COLO668 (cell line): Measurements from ENCODE around the gene MS4A13.
"Not testable (repeated sequence)": the region's sequence is repeated elsewhere in the genome, so short reads cannot be mapped to it uniquely, and the experiment has no call there.

Source experiments
- DNase-seq: peaks from one replicate; lab custom pipeline; 2025; ENCODE audit not compliant: unreplicated experiment; lab: John Stamatoyannopoulos, UW

MS4A13 gene

DNA sequence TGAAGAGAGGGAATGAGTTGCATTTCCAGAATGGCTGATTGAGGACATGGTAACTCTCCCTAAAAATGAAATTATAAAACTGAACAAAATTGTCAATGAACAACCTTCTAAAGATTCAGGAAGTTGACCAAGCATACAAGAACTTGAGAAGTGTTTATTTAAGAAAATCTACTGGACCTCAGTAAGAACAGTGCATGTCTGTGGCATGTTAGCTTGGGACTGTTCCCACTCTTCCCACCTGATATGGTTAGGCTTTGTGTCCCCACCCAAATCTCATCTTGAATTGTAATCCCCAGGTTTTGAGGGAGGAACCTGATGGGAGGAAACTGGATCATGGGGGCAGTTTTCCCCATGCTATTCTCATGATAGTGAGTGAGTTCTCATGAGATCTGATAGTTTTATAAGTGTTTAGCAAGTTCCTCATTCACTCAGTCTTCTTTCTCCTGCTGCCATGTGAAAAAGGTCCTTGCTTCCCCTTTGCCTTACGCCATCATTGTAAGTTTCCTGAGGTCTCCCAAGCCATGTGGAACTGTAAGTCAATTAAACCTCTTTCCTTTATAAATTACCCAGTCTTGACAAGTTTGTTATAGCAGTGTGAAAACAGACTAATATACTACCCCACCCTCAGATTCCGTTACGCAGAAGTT lies 15.4 kb downstream of the MS4A13 start:
- DNase-seq: no peak

- DNase-seq: not testable (repeated sequence)
Measured at GRCh38 chr11:60532383-60532782, 17.2 kb downstream of the MS4A13 start.

- DNase-seq: not testable (repeated sequence)
Measured at GRCh38 chr11:60538627-60539026, 23.4 kb downstream of the MS4A13 start.

- no peak for DNase-seq
Measured at GRCh38 chr11:60544077-60544476, 28.9 kb downstream of the MS4A13 start.

- no peak for DNase-seq
Measured at GRCh38 chr11:60561254-60561653, 46.1 kb downstream of the MS4A13 start.

DNA sequence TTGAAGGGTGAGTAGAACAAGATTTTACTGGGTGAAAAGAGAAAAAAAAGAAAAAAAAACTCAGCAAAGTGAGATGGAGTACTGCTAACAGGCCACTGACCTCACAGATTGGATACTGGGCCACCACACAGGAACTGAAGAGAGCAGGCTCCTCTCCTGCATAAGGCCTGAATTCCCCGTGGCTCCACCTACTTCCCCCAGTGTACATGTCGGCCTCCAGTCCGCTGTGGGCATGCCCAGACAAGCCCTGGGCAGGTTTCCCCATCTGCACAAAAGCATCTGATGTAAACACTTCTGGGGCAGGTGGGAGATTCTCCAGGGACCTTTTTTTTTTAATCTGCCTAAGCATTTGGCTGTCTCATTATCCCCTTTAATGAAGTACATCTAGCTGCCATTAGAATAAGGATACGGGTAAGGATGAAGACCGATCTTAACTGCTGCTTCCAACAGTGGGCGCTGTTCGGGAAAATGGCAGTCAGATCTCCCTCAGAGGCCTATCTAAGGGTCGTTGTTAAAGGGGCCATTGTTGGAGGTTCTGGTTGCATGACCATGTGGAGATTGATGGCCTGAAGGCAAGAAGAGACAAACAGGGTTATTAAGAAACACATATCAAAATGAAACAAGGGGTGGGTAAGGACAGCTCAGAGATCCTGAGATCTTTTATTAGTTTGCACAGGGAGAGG lies 48.5 kb downstream of the MS4A13 start:
- peak; percentile 60 for DNase-seq

- DNase-seq: no peak
Measured at GRCh38 chr11:60566776-60567175, 51.6 kb downstream of the MS4A13 start.

DNA sequence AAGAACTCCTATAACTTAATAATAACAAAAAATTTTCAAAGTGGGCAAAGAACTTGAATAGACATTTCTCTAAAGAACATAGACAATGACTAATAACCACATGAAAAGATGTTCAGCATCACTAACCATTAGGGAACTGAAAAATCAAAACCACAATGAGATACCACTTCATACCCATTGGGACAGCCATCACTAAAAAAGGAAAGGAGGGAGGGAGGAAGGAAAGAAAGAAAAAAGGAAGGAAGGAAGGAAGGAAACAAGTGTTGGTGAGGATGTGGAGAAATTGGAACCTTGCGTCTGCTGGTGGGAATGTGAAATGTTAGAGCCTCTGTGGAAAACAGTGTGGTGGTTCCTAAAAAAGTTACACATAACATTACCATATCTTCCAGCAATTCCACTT lies 55.8 kb downstream of the MS4A13 start:
- no peak for DNase-seq

- no peak for DNase-seq
Measured at GRCh38 chr11:60589611-60590010, 74.4 kb downstream of the MS4A13 start.
